HEK293T (cell line): ENCODE results near the gene ZBED4.

Source experiments
- BHLHE40 ChIP-seq: fragments of 450-650 bp; IDR thresholded peaks from 2 replicates; pipeline ENCODE4 v1.6.1; 2016; ENCODE audit warnings: mild to moderate bottlenecking, moderate library complexity, borderline replicate concordance
- ELF4 ChIP-seq: fragments of 450-650 bp; IDR thresholded peaks from 2 replicates; pipeline ENCODE4 v1.6.1; 2017; ENCODE audit warnings: antibody characterized with exemption
- FOXM1 ChIP-seq: fragments of 450-650 bp; IDR thresholded peaks from 2 replicates; pipeline ENCODE4 v1.6.1; 2017; ENCODE audit warnings: mild to moderate bottlenecking, borderline replicate concordance
- HDGF ChIP-seq: fragments of 450-650 bp; IDR thresholded peaks from 2 replicates; pipeline ENCODE4 v1.6.1; 2017; ENCODE audit warnings: antibody characterized with exemption, borderline replicate concordance
- LEF1 ChIP-seq: fragments of 450-650 bp; IDR thresholded peaks from 2 replicates; pipeline ENCODE4 v1.6.1; 2017; ENCODE audit warnings: mild to moderate bottlenecking, borderline replicate concordance
- PKNOX1 ChIP-seq: fragments of 450-650 bp; IDR thresholded peaks from 2 replicates; pipeline ENCODE4 v1.6.1; 2016
- SP1 ChIP-seq: fragments of 450-650 bp; IDR thresholded peaks from 2 replicates; pipeline ENCODE4 v1.6.1; 2017
- SUZ12 ChIP-seq: fragments of 450-650 bp; IDR thresholded peaks from 2 replicates; pipeline ENCODE4 v1.6.1; 2016; ENCODE audit warnings: mild to moderate bottlenecking

GRCh38 chr22:49886346-49887063 lies 32.9 kb downstream of the ZBED4 start:
- TF ChIP-seq SP1 (no peak), SUZ12 (no peak), PKNOX1 (no peak), LEF1 (no peak), BHLHE40 (no peak), FOXM1 (no peak), ELF4 (no peak), HDGF (no peak)
